ENCODE measurements around the gene CCL18. TPM values are rescaled to one million over a fixed set of nuclear protein-coding genes. Genes with fewer than 3 reads are reported as not detected.

CCL18 gene
- total and polyA plus RNA-seq, 10 of the 15 experiments (the other 5 are each of a cell fraction or from before 2014, with no cell fraction given), result 0.26 TPM; not detected in 9

DNA sequence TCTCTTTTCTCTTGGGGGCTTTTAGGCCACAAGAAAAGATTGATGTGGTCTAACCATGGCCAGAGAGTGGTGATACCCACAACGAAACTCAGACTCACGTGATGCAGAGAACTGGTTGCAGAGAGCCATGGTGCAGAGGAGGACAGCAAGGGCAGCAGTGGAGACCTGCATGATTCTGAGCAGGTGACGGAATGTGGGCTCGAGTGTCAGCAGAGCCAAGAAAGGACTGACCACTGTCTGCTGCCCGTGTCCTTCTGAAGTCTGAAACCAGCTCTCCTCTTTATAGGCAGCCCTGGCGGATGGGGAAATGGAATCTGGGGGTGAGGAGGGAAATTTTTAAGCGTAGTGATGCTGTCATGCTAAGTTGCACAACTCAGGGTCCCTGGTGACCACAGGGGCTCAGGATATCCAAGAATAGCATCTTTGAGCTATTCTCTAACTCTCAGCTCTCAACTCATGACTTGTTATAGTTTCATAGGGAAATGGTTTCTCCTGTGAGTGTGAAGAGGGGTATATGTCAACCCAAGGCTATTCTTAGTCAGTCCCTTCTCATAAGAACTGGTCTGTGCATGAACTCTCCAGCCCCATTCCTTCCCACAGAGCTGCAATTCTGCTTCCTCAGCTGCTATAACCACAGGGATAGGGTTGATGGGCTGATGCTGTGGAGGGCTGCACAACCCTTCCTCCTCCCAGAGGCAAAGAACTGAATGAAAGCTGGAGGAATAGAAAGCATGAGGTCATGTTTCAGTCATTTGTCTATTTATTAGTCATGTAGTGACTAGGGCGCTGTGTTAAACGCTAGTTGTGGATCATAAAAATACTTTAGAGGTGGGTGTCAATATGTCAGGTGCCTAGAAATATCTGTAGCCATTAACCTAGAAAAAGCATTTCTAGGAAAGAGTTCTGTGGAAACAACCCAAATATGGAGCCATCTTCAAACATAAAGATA lies 26.1 kb downstream of the CCL18 start, which contains the start of gene CCL3:
TSS of gene CCL3 (minus strand) at position 256 of the 949 bp plus-strand sequence. CDS start at position 171, 85 bp downstream.
- H4K20me1 ChIP-seq (ENCODE audit: control insufficient read depth, insufficient read depth), result no peaks in the 10 kb centered on the region
- intact Hi-C loops (cut with micrococcal nuclease; ENCODE audit: unreplicated experiment) (loop anchor here (1.0 to 5.0 kb wide), 4 partner anchors 13 to 59 kb away; partner anchors contain the start of gene CCL4), in situ Hi-C loops (cut with MboI) (loop anchor here (5.0 kb wide), 1 partner anchor 107 kb away; the partner anchor contains the start of genes CCL3L1 and CCL3L3)
- ChIA-PET POLR2A (interaction anchor here (0.7 to 2.6 kb wide), 11 partner anchors 13 to 210 kb away, joined by 3 to 14 read pairs (median 4); partner anchors contain the start of gene CCL5), SMC1A (ENCODE audit: uncharacterized antibody, unreplicated experiment) (interaction anchor here (0.7 to 4.7 kb wide), 20 partner anchors 12 to 192 kb away, joined by 3 to 66 read pairs (median 8); partner anchors contain the start of gene CCL4), RAD21 (ENCODE audit: unreplicated experiment) (interaction anchor here (0.8 to 7.9 kb wide), 22 partner anchors 8 to 396 kb away, joined by 3 to 83 read pairs (median 5); partner anchors contain the start of genes CCL4 and CCL4L2), CTCF (interaction anchor here (1.0 to 4.8 kb wide), 11 partner anchors 8 to 241 kb away, joined by 3 to 61 read pairs (median 5); partner anchors contain the start of gene CCL4)
- 2% methylated on average over 9 of the region's 9 CpGs for WGBS (ENCODE audit: insufficient coverage, insufficient replicate concordance, low lambda C conversion rate, missing lambda C conversion rate)
- peak within 1 kb of the TSS; percentile 87 for H3K27ac ChIP-seq (ENCODE audit: control insufficient read depth, insufficient read depth)
- peak within 1 kb of the TSS; percentile 64 for H3K4me3 ChIP-seq
- BruUV-seq (replicated peaks), result no TSS peak
- no peaks in the 10 kb centered on the region for H3K9me3 ChIP-seq (replicated peaks; ENCODE audit: control insufficient read depth, insufficient read depth, low read length)
- ATAC-seq (peak; percentile 70), FAIRE-seq (no peak), DNase-seq (ENCODE audit: low read depth, low spot score) (peak; percentile 99)
- H3K79me2 ChIP-seq (ENCODE audit: control insufficient read depth, insufficient read depth, low read length), result peaks cover 2% of the 10 kb centered on the region; the same call in 1 of the 2 replicates
- H3K4me1 ChIP-seq (ENCODE audit: control insufficient read depth, insufficient read depth, low read length), result peaks cover 50% of the 10 kb centered on the region
- H3K4me2 ChIP-seq (ENCODE audit: control insufficient read depth, insufficient read depth), result peak within 1 kb of the TSS; percentile 91
- H3K27me3 ChIP-seq (replicated peaks in 1 of 2; ENCODE audit: control insufficient read depth in 2 of 2, insufficient read depth in 2 of 2, low read length in 1 of 2), result no peaks in the 10 kb centered on the region
- H3K9ac ChIP-seq (ENCODE audit: control insufficient read depth, insufficient read depth, low read length), result peak within 1 kb of the TSS; percentile 63
- H3K36me3 ChIP-seq (ENCODE audit: control insufficient read depth in 2 of 2, insufficient read depth in 2 of 2, low read length in 1 of 2), result no peaks in the 10 kb centered on the region
- peak within 1 kb of the TSS; percentile 37 for H2AFZ ChIP-seq (ENCODE audit: control insufficient read depth, low read depth, low read length)
- TF ChIP-seq RBBP5 (conservative IDR thresholded peaks at IDR 0.05) (peak; percentile 88; the same call in 1 of the 2 replicates), KAT2A (conservative IDR thresholded peaks at IDR 0.05; ENCODE audit: control insufficient read depth, low read depth, low read length) (no peak), CHD1 (IDR thresholded peaks at IDR 0.05; ENCODE audit: low read depth, low read length) (no peak), FOS (IDR thresholded peaks at IDR 0.05; ENCODE audit: borderline replicate concordance, extremely low read depth, insufficient read length) (no peak), POU2F2 (IDR thresholded peaks at IDR 0.05; ENCODE audit: borderline replicate concordance, low read depth, low read length) (peak; percentile 94; the same call in 2 of the 3 replicates), BHLHE40 (IDR thresholded peaks at IDR 0.05; ENCODE audit: borderline replicate concordance in 1 of 2, low read depth in 2 of 2, low read length in 1 of 2) (peak; percentile 97 to 99), YY1 (IDR thresholded peaks at IDR 0.05; ENCODE audit: low read depth, low read length) (peak; percentile 47; the same call in 1 of the 2 replicates), ESRRA (IDR thresholded peaks at IDR 0.05; ENCODE audit: low read length) (no peak)
- TF ChIP-seq, protein P1, sequence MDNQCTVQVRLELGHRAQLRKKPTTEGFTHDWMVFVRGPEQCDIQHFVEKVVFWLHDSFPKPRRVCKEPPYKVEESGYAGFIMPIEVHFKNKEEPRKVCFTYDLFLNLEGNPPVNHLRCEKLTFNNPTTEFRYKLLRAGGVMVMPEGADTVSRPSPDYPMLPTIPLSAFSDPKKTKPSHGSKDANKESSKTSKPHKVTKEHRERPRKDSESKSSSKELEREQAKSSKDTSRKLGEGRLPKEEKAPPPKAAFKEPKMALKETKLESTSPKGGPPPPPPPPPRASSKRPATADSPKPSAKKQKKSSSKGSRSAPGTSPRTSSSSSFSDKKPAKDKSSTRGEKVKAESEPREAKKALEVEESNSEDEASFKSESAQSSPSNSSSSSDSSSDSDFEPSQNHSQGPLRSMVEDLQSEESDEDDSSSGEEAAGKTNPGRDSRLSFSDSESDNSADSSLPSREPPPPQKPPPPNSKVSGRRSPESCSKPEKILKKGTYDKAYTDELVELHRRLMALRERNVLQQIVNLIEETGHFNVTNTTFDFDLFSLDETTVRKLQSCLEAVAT (IDR thresholded peaks at IDR 0.05), result peak; percentile 99
- TF ChIP-seq, protein P2, sequence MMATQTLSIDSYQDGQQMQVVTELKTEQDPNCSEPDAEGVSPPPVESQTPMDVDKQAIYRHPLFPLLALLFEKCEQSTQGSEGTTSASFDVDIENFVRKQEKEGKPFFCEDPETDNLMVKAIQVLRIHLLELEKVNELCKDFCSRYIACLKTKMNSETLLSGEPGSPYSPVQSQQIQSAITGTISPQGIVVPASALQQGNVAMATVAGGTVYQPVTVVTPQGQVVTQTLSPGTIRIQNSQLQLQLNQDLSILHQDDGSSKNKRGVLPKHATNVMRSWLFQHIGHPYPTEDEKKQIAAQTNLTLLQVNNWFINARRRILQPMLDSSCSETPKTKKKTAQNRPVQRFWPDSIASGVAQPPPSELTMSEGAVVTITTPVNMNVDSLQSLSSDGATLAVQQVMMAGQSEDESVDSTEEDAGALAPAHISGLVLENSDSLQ (IDR thresholded peaks at IDR 0.05), result peak; percentile 64
- TF ChIP-seq, protein P3, sequence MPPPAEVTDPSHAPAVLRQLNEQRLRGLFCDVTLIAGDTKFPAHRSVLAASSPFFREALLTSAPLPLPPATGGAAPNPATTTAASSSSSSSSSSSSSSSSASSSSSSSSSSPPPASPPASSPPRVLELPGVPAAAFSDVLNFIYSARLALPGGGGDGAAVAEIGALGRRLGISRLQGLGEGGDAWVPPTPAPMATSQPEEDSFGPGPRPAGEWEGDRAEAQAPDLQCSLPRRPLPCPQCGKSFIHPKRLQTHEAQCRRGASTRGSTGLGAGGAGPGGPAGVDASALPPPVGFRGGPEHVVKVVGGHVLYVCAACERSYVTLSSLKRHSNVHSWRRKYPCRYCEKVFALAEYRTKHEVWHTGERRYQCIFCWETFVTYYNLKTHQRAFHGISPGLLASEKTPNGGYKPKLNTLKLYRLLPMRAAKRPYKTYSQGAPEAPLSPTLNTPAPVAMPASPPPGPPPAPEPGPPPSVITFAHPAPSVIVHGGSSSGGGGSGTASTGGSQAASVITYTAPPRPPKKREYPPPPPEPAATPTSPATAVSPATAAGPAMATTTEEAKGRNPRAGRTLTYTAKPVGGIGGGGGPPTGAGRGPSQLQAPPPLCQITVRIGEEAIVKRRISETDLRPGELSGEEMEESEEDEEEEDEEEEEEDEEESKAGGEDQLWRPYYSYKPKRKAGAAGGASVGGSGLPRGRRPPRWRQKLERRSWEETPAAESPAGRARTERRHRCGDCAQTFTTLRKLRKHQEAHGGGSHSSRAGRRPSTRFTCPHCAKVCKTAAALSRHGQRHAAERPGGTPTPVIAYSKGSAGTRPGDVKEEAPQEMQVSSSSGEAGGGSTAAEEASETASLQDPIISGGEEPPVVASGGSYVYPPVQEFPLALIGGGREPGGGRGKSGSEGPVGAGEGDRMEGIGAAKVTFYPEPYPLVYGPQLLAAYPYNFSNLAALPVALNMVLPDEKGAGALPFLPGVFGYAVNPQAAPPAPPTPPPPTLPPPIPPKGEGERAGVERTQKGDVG (CRISPR knock-in tag; IDR thresholded peaks at IDR 0.05), result no peak

All from GM12878 (cell line).